Breast epithelium (tissue), 3 donors: ENCODE data around the gene KLHL22.

ENCODE experiments used
- POLR2A ChIP-seq: fragments of 450-650 bp; IDR thresholded peaks from one replicate; pipeline ENCODE4 v1.6.1; 2016; ENCODE audit warnings: antibody characterized with exemption, mild to moderate bottlenecking, moderate library complexity
- POLR2AphosphoS5 ChIP-seq, 3 donors: sonication (generic); formaldehyde crosslinking; IDR thresholded peaks; one replicate each; pipeline ENCODE4 v1.6.1; 2017; ENCODE audit warnings: antibody characterized with exemption in 3 of 3
- TF ChIP-seq, protein P1 (sequence below), 3 donors: fragments of 450-650 bp; IDR thresholded peaks; one replicate each; pipeline ENCODE4 v1.5.1; 2016 to 2017; ENCODE audit warnings: antibody characterized with exemption in 3 of 3, mild to moderate bottlenecking in 3 of 3, moderate library complexity in 3 of 3

DNA sequence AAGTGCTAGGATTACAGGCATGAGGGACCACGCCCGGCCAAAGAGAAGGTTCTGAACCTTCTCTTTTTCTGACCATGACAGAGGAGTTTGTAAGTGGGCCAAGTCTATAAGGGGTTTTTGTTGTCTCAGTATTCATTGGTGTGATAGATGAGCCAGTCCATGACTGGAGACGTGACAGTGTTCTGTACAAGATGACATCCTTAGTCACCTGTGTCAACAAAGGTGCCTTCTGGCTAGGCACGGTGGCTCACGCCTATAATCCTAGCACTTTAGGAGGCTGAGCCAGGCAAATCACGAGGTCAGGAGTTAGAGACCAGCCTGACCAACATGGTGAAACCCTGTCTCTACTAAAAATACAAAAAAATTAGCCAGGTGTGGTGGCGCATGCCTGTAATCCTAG, 4.2 kb upstream of the KLHL22 start:
- TF ChIP-seq, protein P1, sequence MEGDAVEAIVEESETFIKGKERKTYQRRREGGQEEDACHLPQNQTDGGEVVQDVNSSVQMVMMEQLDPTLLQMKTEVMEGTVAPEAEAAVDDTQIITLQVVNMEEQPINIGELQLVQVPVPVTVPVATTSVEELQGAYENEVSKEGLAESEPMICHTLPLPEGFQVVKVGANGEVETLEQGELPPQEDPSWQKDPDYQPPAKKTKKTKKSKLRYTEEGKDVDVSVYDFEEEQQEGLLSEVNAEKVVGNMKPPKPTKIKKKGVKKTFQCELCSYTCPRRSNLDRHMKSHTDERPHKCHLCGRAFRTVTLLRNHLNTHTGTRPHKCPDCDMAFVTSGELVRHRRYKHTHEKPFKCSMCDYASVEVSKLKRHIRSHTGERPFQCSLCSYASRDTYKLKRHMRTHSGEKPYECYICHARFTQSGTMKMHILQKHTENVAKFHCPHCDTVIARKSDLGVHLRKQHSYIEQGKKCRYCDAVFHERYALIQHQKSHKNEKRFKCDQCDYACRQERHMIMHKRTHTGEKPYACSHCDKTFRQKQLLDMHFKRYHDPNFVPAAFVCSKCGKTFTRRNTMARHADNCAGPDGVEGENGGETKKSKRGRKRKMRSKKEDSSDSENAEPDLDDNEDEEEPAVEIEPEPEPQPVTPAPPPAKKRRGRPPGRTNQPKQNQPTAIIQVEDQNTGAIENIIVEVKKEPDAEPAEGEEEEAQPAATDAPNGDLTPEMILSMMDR (IDR thresholded peaks at IDR 0.05) = no peak
- TF ChIP-seq POLR2A (no peak), POLR2AphosphoS5 (IDR thresholded peaks at IDR 0.05) (no peak)
